MM.1S (cell line): ENCODE results near the gene CERS1.

Experiments used
- DNase-seq: peaks from one replicate; pipeline ENCODE4 v3.0.0-alpha.2; 2015
- H2AFZ ChIP-seq: fragments of 300-600 bp; sonication (generic); 2 replicates; pipeline ENCODE4 v1.6.0; 2016; ENCODE audit warnings: antibody characterized with exemption, low read length
- H3F3A ChIP-seq: fragments of 300-600 bp; sonication (generic); 2 replicates; pipeline ENCODE4 v1.6.1; 2016; ENCODE audit warnings: mild to moderate bottlenecking, antibody characterized with exemption, low read length, moderate library complexity, mixed read lengths; ENCODE audit not compliant: insufficient read depth
- H3K27ac ChIP-seq: fragments of 300-600 bp; sonication (generic); 2 replicates; pipeline ENCODE4 v1.5.1; 2016; ENCODE audit warnings: mild to moderate bottlenecking, low read length
- H3K27me3 ChIP-seq: fragments of 300-600 bp; sonication (generic); replicated peaks from 2 replicates; pipeline ENCODE4 v1.6.0; 2016; ENCODE audit warnings: low read length; ENCODE audit not compliant: insufficient read depth
- H3K36me3 ChIP-seq: fragments of 300-600 bp; sonication (generic); replicated peaks from 2 replicates; pipeline ENCODE4 v1.6.1; 2016; ENCODE audit warnings: mild to moderate bottlenecking, low read length, mixed read lengths; ENCODE audit not compliant: insufficient read depth
- H3K4me1 ChIP-seq: fragments of 300-600 bp; sonication (generic); 2 replicates; pipeline ENCODE4 v1.6.1; 2016; ENCODE audit warnings: low read length, mixed read lengths
- H3K4me2 ChIP-seq: fragments of 300-600 bp; sonication (generic); 2 replicates; pipeline ENCODE4 v1.6.0; 2016; ENCODE audit warnings: low read depth, low read length
- H3K4me3 ChIP-seq: fragments of 300-600 bp; sonication (generic); 2 replicates; pipeline ENCODE4 v1.5.1; 2016; ENCODE audit warnings: low read length, mixed read lengths
- H3K79me2 ChIP-seq: fragments of 300-600 bp; sonication (generic); 2 replicates; pipeline ENCODE4 v1.6.1; 2016; ENCODE audit warnings: mixed run types, low read length, mixed read lengths
- H3K9ac ChIP-seq: fragments of 300-600 bp; sonication (generic); 2 replicates; pipeline ENCODE4 v1.6.1; 2016; ENCODE audit warnings: low read length, mixed read lengths
- H3K9me2 ChIP-seq: fragments of 300-600 bp; sonication (generic); replicated peaks from 2 replicates; pipeline ENCODE4 v1.6.1; 2016; ENCODE audit warnings: mild to moderate bottlenecking, low read length, mixed read lengths; ENCODE audit not compliant: insufficient read depth
- H3K9me3 ChIP-seq: fragments of 300-600 bp; sonication (generic); replicated peaks from 2 replicates; pipeline ENCODE4 v1.6.1; 2016; ENCODE audit warnings: mild to moderate bottlenecking, low read length, mixed read lengths; ENCODE audit not compliant: insufficient read depth
- H4K20me1 ChIP-seq: fragments of 300-600 bp; sonication (generic); 2 replicates; pipeline ENCODE4 v1.6.1; 2016; ENCODE audit warnings: mild to moderate bottlenecking, low read length, moderate library complexity, mixed read lengths; ENCODE audit not compliant: insufficient read depth
- EZH2 ChIP-seq: fragments of 300-600 bp; sonication (generic); optimal IDR thresholded peaks from 2 replicates; pipeline ENCODE3; 2017; ENCODE audit warnings: low read depth, mild to moderate bottlenecking, antibody characterized with exemption, low read length, mixed read lengths
- EZH2phosphoT487 ChIP-seq: fragments of 300-600 bp; sonication (generic); IDR thresholded peaks from 2 replicates; pipeline ENCODE4 v1.6.1; 2018; ENCODE audit warnings: antibody characterized with exemption, low read length
- TF ChIP-seq, protein P1 (sequence below): fragments of 300-600 bp; sonication (generic); IDR thresholded peaks from 2 replicates; pipeline ENCODE4 v1.5.1; 2016; ENCODE audit warnings: antibody characterized with exemption, low read length, mixed read lengths

Gene CERS1

DNA sequence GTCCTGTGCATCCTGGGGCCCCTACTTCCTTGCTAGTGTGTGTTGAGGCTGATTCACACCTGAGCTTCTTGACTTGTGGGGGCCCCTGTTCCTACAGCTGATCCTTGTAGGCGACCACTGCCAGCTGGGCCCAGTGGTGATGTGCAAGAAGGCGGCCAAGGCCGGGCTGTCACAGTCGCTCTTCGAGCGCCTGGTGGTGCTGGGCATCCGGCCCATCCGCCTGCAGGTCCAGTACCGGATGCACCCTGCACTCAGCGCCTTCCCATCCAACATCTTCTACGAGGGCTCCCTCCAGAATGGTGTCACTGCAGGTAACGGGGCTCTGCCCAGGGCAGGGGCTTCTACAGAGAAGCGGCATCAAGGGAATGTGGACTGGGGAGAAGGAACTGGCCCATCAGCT is 38.7 kb downstream of the CERS1 start:
- H3K27ac ChIP-seq, result no peak overlapping the region
- H3K4me1 ChIP-seq, result peaks cover 32% of the 10 kb centered on the region
- peaks cover 30% of the 10 kb centered on the region for H3K36me3 ChIP-seq
- H3F3A ChIP-seq, result peaks cover 17% of the 10 kb centered on the region; the same call in 1 of the 2 replicates
- H3K9me3 ChIP-seq, result no peaks in the 10 kb centered on the region
- H3K4me3 ChIP-seq, result no peak overlapping the region
- TF ChIP-seq EZH2phosphoT487, result no peak
- no peak for TF ChIP-seq EZH2
- TF ChIP-seq, protein P1, sequence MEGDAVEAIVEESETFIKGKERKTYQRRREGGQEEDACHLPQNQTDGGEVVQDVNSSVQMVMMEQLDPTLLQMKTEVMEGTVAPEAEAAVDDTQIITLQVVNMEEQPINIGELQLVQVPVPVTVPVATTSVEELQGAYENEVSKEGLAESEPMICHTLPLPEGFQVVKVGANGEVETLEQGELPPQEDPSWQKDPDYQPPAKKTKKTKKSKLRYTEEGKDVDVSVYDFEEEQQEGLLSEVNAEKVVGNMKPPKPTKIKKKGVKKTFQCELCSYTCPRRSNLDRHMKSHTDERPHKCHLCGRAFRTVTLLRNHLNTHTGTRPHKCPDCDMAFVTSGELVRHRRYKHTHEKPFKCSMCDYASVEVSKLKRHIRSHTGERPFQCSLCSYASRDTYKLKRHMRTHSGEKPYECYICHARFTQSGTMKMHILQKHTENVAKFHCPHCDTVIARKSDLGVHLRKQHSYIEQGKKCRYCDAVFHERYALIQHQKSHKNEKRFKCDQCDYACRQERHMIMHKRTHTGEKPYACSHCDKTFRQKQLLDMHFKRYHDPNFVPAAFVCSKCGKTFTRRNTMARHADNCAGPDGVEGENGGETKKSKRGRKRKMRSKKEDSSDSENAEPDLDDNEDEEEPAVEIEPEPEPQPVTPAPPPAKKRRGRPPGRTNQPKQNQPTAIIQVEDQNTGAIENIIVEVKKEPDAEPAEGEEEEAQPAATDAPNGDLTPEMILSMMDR, result no peak
- no peak overlapping the region for H3K4me2 ChIP-seq
- peaks cover 79% of the 10 kb centered on the region for H3K79me2 ChIP-seq
- no peak overlapping the region for H3K9ac ChIP-seq
- H4K20me1 ChIP-seq, result no peaks in the 10 kb centered on the region
- no peak for DNase-seq
- no peaks in the 10 kb centered on the region for H3K9me2 ChIP-seq
- H3K27me3 ChIP-seq, result no peaks in the 10 kb centered on the region
- H2AFZ ChIP-seq, result no peak overlapping the region

DNA sequence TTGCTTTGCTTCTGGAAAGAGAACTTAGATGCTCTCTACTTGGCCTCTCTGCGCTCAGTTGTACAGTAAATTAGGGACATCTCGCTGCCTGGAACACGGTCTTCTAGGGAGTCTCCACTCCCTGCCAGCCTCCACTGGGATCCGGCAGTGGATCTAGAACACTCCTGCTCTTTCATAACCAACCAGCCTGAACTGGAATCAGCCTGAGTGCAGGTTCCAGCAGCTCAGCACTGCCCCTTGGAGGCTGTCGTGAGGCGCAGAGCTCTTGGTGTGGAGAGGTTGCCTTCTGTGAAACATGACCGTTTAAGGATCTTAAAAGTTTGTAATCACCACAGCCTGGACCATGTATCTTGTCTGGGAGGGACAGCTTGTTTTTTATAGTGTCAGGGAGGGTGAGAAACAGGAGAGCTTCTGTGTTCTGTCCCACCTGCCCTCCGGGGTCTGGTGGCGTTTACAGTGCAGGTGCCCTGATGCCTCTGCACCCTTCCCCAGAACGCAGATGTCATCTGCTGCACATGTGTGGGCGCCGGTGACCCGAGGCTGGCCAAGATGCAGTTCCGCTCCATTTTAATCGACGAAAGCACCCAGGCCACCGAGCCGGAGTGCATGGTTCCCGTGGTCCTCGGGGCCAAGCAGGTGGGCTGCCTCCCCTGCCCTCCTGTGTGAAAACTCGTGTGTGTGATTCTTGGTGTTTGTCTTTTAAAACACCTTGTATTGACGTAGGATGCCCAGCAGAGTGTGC is 39.4 kb downstream of the CERS1 start:
- H3K36me3 ChIP-seq, result peaks cover 30% of the 10 kb centered on the region
- no peaks in the 10 kb centered on the region for H3K27me3 ChIP-seq
- H3F3A ChIP-seq, result peaks cover 17% of the 10 kb centered on the region; the same call in 1 of the 2 replicates
- peaks cover 79% of the 10 kb centered on the region for H3K79me2 ChIP-seq
- no peak overlapping the region for H2AFZ ChIP-seq
- DNase-seq, result no peak
- H3K9ac ChIP-seq, result no peak overlapping the region
- peaks cover 28% of the 10 kb centered on the region for H3K4me1 ChIP-seq
- no peak for TF ChIP-seq EZH2phosphoT487
- no peak for TF ChIP-seq EZH2
- TF ChIP-seq, protein P1, result no peak
- H3K27ac ChIP-seq, result no peak overlapping the region
- H3K9me2 ChIP-seq, result no peaks in the 10 kb centered on the region
- H3K4me2 ChIP-seq, result no peak overlapping the region
- H3K4me3 ChIP-seq, result no peak overlapping the region
- no peaks in the 10 kb centered on the region for H4K20me1 ChIP-seq
- H3K9me3 ChIP-seq, result no peaks in the 10 kb centered on the region

DNA sequence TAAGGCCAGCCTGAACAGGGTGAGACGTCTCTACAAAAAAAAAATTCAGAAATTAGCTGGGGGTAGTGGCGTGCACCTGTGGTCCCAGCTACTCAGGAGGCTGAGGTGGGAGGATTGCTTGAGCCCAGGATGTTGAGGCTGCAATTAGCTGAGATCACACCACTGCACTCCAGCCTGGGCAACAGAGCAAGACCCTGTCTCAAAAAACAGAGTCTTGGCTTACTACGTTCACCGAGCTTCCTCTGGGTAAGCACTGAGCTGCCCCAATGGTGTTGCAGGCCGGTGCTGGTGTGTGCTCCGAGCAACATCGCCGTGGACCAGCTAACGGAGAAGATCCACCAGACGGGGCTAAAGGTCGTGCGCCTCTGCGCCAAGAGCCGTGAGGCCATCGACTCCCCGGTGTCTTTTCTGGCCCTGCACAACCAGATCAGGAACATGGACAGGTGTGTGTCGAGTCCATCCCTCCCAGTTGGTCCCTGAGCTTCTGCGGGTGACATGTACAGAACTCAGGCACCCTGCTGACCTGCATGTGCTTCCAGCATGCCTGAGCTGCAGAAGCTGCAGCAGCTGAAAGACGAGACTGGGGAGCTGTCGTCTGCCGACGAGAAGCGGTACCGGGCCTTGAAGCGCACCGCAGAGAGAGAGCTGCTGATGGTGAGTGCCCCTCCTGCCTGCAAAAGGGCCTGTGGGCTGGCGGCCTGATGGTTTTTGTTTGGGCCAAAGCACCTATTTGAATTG is 40.1 kb downstream of the CERS1 start:
- Histone ChIP-seq H3K9me2 (no peaks in the 10 kb centered on the region), H3K4me1 (peaks cover 20% of the 10 kb centered on the region), H2AFZ (no peak overlapping the region), H3K4me2 (no peak overlapping the region), H3K27ac (no peak overlapping the region), H3F3A (peaks cover 9% of the 10 kb centered on the region; the same call in 1 of the 2 replicates), H3K9ac (no peak overlapping the region), H3K4me3 (no peak overlapping the region), H4K20me1 (no peaks in the 10 kb centered on the region), H3K79me2 (peaks cover 86% of the 10 kb centered on the region), H3K9me3 (no peaks in the 10 kb centered on the region), H3K36me3 (peaks cover 32% of the 10 kb centered on the region), H3K27me3 (no peaks in the 10 kb centered on the region)
- no peak for DNase-seq
- TF ChIP-seq EZH2phosphoT487 (no peak), EZH2 (no peak)
- TF ChIP-seq, protein P1, result no peak
